Mucosa of rectum (tissue), 2 donors: Measurements from ENCODE around the gene TEKT5.
A peak's percentile ranks its signal among the peaks of the same experiment; 100 is the strongest.

Source experiments
- H3K27ac ChIP-seq, 2 donors: one replicate each; pipeline ENCODE4 v1.7.0; 2013; ENCODE audit warnings: inconsistent platforms in 2 of 2, low read depth in 2 of 2, low read length in 2 of 2
- H3K27me3 ChIP-seq, 2 donors: one replicate each; pipeline ENCODE4 v1.7.0; 2013; ENCODE audit warnings: low read length in 2 of 2; ENCODE audit not compliant: control insufficient read depth in 2 of 2, insufficient read depth in 2 of 2
- H3K36me3 ChIP-seq, 2 donors: one replicate each; pipeline ENCODE4 v1.7.0; 2013; ENCODE audit warnings: low read length in 2 of 2; ENCODE audit not compliant: control insufficient read depth in 2 of 2, insufficient read depth in 2 of 2
- H3K4me1 ChIP-seq, 2 donors: one replicate each; pipeline ENCODE4 v1.7.0; 2013; ENCODE audit warnings: low read length in 2 of 2, mild to moderate bottlenecking in 1 of 2; ENCODE audit not compliant: control insufficient read depth in 2 of 2, insufficient read depth in 2 of 2
- H3K4me3 ChIP-seq, 2 donors: one replicate each; pipeline ENCODE4 v1.7.0; 2013; ENCODE audit warnings: low read length in 2 of 2
- H3K9ac ChIP-seq, 2 donors: one replicate each; pipeline ENCODE4 v1.7.0; 2013; ENCODE audit warnings: low read length in 2 of 2, low read depth in 1 of 2, mild to moderate bottlenecking in 1 of 2
- H3K9me3 ChIP-seq, 2 donors: one replicate each; pipeline ENCODE4 v1.7.0; 2013; ENCODE audit warnings: low read length in 2 of 2; ENCODE audit not compliant: control insufficient read depth in 2 of 2
- donor health status: healthy.
- donor health status: Normal muscosa, but diverticular disease.

Gene TEKT5

DNA sequence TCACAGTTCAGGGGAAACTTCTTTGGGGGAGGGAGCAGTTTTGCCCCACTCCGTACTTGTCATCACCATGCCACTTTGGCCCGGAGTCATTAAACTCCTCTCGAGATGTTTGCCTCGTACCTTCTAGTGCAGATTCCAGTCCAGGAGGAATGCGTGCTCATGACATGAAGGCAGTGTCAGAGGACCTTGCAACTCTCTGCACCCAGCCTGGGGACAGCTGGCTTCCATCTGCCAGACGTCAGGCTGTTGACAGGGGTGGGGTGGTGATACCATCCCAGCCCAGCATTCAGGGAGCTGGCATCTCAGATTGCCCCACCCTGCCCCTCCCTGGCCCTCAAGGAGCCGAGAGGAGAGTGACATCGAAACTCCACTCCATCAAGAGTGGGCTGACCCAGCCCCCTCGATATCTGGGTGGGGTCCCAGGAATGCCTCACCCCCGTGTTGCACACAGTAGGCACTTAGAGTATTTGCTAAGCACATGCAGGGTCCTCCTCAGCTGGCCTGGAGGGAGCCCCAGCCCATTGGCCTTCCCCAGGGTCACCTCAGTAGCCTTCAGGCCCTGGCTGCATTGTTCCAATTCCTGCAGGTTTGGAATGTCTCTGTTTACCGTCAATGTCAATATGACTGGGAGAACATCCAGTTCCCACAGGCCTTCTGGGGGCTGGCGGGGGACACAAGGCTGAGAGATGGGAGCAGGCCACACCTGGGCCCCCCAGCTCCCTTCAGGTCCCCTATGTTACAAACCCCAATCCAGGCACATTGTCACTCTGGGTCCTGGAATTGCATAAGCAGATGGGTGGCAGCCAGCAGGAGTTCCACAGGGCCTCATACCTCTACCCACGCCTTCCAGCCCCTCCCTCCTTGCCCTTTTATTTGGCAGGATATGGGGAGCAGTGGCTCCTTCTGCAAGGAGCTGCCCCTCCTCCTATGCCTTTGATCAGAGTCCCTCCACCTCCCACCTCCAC is 93.0 kb downstream of the TEKT5 start:
- Histone ChIP-seq H3K4me1 (peaks cover 30 to 40% of the 10 kb centered on the region in 2 donors), H3K4me3 (no peak overlapping the region), H3K36me3 (no peaks in the 10 kb centered on the region), H3K9ac (peak overlapping the region in 1 of 2 donors; percentile 8), H3K27me3 (no peaks in the 10 kb centered on the region), H3K27ac (peak overlapping the region in 1 of 2 donors; percentile 21), H3K9me3 (no peaks in the 10 kb centered on the region)

DNA sequence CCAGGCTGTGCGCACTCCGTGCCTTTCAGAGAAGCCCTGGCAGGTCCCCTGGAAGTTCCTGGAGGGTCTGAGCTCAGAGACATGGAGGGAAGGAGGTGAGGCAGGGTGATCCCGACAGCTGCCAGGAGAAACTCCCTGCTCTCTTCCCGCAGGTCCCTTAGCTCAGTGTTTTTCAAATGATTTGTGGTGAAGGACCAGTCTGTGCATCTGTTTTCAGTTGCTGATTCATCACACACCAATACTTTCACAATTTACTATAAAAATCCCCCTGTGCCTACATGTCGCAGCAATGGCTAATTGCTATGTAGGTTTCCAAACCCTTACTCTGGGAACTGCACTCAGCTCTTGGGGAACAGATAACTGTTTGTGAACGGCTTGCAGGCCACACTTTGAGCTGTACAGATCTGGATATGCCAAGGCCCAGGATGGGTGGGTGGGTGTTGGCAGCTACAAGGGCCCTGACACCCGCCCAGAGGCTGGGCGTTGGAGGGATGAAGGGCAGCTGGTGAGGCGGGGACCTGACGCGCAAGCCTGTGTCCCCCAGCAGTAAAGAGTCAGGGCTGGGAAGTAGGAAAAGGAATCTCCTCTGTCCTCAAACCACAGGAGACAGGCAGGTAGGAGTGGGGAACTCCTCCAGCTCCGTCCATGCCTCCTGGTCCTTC is 93.8 kb downstream of the TEKT5 start:
- no peaks in the 10 kb centered on the region for H3K9me3 ChIP-seq
- H3K4me1 ChIP-seq: peaks cover 30 to 42% of the 10 kb centered on the region in 2 donors
- H3K4me3 ChIP-seq: no peak overlapping the region
- H3K9ac ChIP-seq: no peak overlapping the region
- H3K36me3 ChIP-seq: no peaks in the 10 kb centered on the region
- H3K27me3 ChIP-seq: no peaks in the 10 kb centered on the region
- H3K27ac ChIP-seq: peak overlapping the region in 1 of 2 donors; percentile 21

DNA sequence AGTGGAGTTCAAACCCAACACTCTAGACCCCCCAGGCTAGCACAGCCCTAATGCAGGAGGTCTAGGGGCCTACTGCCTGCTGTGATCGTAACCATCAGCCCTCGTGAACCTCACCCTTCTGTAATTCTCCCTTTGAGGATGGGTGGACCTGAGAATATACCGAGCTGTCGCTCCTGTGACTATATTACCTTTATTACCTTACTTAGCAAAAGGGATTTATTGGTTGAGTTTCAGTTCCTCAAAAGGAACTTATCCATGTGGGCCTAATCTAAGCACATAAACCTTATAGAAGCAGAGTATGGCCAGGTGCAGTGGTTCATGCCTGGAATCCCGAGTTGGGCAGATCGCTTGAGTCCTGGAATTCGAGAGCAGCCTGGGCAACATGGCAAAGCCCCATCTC is 95.1 kb downstream of the TEKT5 start:
- no peaks in the 10 kb centered on the region for H3K27me3 ChIP-seq
- H3K4me1 ChIP-seq: peaks cover 33 to 42% of the 10 kb centered on the region in 2 donors
- H3K36me3 ChIP-seq: no peaks in the 10 kb centered on the region
- H3K9me3 ChIP-seq: no peaks in the 10 kb centered on the region
- H3K9ac ChIP-seq: peak overlapping the region; percentile 9 to 41
- H3K4me3 ChIP-seq: no peak overlapping the region
- peak overlapping the region; percentile 87 to 92 for H3K27ac ChIP-seq

DNA sequence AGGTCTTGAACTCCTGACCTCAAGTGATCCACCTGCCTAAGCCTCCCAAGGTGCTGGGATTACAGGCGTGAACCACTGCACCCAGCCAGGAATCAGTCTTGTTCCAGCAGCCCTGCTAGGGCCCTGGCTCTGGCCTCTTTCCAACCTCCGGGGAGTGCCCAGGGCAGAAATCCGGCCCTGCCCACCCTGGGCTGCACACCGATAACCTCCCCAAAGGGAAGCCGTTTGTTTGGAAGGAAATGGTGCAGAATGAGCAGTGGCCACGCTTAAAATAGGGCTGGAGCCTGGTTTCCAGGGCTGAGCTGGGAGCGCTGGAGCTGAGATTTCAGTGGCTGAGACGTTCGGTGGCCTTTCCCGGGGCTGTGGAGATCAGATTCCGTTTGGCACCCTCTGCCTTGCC is 96.6 kb downstream of the TEKT5 start:
- no peak overlapping the region for H3K4me3 ChIP-seq
- no peaks in the 10 kb centered on the region for H3K9me3 ChIP-seq
- peaks cover 36 to 48% of the 10 kb centered on the region in 2 donors for H3K4me1 ChIP-seq
- H3K27me3 ChIP-seq: no peaks in the 10 kb centered on the region
- no peaks in the 10 kb centered on the region for H3K36me3 ChIP-seq
- H3K27ac ChIP-seq: peak overlapping the region; percentile 87 to 92
- peak overlapping the region in 1 of 2 donors; percentile 45 for H3K9ac ChIP-seq

DNA sequence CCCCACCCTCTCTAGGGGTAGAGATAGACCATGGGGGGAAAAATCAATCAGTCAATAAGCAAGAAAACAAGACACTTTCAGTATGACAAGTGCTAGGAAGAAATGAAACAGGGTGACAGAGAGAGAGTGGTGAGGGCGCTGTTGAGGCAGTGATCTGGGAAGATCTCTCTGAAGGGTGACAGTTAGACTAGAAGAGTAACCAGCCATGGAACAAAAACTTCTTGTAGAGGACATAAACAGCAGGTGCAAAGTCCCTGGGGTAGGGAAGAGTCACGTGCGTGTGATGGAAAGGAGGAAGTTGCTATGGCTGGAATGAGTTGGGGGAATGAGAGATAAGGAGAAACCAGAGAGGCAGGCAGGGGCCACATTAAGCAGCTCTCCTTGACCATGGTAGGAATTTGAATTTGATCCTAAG is 97.5 kb downstream of the TEKT5 start:
- Histone ChIP-seq H3K9me3 (no peaks in the 10 kb centered on the region), H3K4me3 (no peak overlapping the region), H3K36me3 (no peaks in the 10 kb centered on the region), H3K9ac (no peak overlapping the region), H3K4me1 (peaks cover 36 to 48% of the 10 kb centered on the region in 2 donors), H3K27ac (peak overlapping the region; percentile 87 to 92), H3K27me3 (no peaks in the 10 kb centered on the region)

DNA sequence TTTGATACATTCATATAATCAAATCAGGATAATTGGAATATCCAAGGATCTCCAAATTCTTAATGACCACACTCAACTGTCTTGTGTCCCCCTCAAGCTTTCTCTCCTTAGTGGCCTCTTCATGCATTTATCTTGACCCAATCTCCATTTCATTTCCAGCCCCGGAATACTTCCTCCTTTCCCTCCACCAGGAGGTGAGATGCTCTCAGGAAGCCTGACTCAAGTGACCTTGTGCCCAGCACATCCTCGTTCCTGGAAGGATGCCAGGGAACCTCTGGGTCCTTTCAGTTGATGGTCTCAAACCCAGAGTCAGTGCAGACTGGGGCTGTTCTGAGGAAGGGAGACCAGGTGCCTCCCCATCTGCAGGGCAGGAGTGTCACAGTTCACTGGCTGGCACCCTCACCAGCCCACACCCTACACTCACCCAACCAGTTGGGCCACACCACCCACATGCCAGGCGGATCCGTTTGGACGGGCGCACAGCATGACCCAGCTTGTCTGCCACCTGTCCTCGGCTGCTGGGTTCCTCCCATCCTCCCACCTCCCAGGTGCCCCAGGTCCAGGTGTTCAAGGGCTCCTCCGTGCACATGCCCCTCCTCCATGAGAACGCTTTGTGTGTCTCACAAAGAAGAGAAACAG is 100.3 kb downstream of the TEKT5 start:
- peaks cover 17 to 30% of the 10 kb centered on the region in 2 donors for H3K4me1 ChIP-seq

DNA sequence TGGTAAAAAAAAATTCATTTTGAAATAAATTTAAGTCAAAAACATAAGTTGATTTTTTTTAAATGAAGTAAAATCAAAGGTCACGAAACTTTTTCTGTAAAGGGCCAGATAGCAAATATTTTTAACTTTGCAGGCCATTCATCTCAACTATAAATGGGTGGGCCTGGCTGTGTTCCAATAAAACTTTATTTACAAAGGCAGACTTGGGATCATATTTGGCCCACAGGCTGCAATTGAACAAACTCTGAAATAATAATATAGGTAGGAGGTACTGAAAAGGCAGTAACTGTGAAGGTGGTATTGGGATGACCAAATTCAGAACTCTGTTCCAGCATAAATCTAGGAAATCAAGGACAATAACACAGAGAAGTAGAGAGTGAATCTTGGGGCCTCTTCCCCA is 102.1 kb downstream of the TEKT5 start:
- no peaks in the 10 kb centered on the region for H3K27me3 ChIP-seq
- no peaks in the 10 kb centered on the region for H3K36me3 ChIP-seq
- no peak overlapping the region for H3K9ac ChIP-seq
- H3K4me3 ChIP-seq: no peak overlapping the region
- H3K27ac ChIP-seq: no peak overlapping the region
- H3K9me3 ChIP-seq: no peaks in the 10 kb centered on the region
- H3K4me1 ChIP-seq: peaks cover 9 to 17% of the 10 kb centered on the region in 2 donors

More for the DNA sequence above, 100.3 kb downstream of the TEKT5 start:
- H3K4me3 ChIP-seq: no peak overlapping the region
- H3K36me3 ChIP-seq: no peaks in the 10 kb centered on the region
- H3K27ac ChIP-seq: peak overlapping the region; percentile 77 to 88
- no peaks in the 10 kb centered on the region for H3K27me3 ChIP-seq
- H3K9me3 ChIP-seq: no peaks in the 10 kb centered on the region
- no peak overlapping the region for H3K9ac ChIP-seq

DNA sequence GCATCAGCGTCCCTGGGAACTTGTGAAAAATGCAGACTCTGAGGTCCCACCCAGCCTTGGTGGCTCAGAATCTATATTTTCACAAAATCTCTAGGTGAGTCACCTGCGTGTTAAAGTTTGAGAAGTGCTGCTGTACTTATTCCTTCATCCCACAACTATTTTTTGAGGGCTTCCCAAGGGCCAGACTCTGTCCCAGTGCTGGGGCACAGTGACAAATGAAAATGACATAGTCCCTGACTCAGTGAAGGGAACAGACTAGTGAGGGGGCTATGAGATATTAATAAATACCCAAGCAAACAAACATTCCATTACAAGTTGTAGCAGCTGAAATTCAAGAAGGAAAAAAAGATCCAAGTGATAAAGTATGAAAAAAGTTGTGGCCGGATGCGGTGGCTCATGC is 104.4 kb downstream of the TEKT5 start:
- Histone ChIP-seq H3K27me3 (no peaks in the 10 kb centered on the region), H3K36me3 (no peaks in the 10 kb centered on the region), H3K27ac (no peak overlapping the region), H3K4me1 (peaks cover 6% of the 10 kb centered on the region in 2 donors), H3K4me3 (no peak overlapping the region), H3K9ac (no peak overlapping the region), H3K9me3 (no peaks in the 10 kb centered on the region)

DNA sequence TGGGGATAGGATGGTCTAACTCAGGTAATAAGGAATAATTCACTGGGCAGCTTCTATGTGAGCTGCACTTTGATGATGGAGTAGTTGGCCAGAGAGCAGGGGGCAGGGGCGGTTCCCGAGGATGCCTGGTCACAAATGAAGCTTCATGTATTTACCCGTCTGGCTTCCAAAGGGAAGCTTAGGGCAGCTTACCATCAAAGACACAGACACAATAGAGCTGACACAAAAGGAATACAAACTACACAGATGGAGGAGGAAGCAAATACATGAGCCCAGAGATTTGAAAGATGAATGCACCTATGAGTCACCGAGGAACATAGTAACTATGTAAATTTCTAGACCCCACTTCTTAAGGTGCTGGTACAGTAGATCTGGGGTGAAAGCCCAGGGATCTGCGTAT is 105.6 kb downstream of the TEKT5 start:
- no peaks in the 10 kb centered on the region for H3K27me3 ChIP-seq
- peaks cover 0 to 3% of the 10 kb centered on the region in 2 donors for H3K4me1 ChIP-seq
- H3K36me3 ChIP-seq: no peaks in the 10 kb centered on the region
- no peak overlapping the region for H3K4me3 ChIP-seq
- no peaks in the 10 kb centered on the region for H3K9me3 ChIP-seq
- H3K27ac ChIP-seq: no peak overlapping the region
- no peak overlapping the region for H3K9ac ChIP-seq

DNA sequence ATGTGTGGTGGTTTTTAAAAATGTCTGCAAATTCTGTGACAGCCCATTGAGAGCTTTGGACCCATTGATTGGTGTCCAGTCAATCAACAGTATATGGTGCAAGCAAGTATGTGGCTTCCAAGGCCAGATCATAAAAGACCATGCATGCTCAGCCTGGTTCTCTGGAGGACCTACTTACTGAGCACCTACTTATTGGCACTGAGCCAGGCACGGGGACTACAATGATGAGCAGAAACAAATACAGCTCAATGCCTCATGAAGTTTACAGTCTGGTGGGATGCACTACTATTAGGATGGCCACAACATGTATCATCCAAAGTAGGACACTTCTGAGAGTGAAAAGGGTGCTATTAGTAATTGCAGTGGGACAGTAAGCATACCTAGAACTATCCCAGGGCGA is 107.1 kb downstream of the TEKT5 start:
- Histone ChIP-seq H3K9ac (no peak overlapping the region), H3K27me3 (no peaks in the 10 kb centered on the region), H3K9me3 (no peaks in the 10 kb centered on the region)

More for the DNA sequence above, 107.1 kb downstream of the TEKT5 start:
- Histone ChIP-seq H3K4me3 (no peak overlapping the region), H3K36me3 (no peaks in the 10 kb centered on the region), H3K4me1 (no peaks in the 10 kb centered on the region), H3K27ac (no peak overlapping the region)
